Activated CD8-positive, alpha-beta memory T cell treated with anti-CD3 and anti-CD28 coated beads for 4 hours (primary cell): Measurements from ENCODE around the gene TSPAN15.

Experiments used
- DNase-seq, 2 donors: peaks; one replicate each; pipeline ENCODE4 v3.0.0-alpha.2; 2020; ENCODE audit warnings: low read depth in 2 of 2

TSPAN15 gene

GRCh38 chr10:69417542-69417941 lies 33.7 kb upstream of the TSPAN15 start:
- no peak for DNase-seq

DNA sequence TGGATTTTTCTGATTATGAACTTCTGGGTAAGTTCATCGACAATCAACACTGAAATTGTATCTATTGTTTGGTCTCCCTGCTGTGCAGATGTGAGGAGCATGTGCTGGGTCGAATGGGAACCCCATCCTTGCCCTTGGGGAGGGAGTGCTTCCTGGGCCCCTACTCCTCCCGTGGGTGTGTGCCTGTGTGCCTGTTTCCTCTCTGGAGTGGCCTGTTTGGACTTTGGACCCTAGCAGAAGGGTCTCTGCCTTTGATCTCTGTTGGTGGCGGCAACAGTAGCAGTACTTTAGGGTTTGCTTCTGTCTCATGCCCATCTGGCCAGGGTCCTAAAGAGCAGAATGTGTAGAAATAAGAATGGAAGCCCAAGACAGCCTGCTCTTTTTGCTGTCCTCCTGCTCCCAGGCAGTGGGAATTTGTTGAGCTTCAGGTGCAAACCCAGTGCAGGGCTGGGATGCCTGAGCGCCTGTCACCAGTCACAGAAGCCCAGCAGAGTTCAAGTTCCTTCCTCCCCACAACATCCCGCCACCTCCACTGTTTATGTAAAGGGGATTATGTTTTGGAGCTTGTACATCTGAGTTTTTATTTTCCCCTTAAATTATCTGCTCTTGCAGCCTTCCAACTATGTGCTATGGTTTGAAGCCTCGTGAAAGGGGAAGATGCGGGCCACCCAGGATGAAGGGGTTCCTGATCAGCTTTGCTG lies 33.1 kb upstream of the TSPAN15 start:
- DNase-seq = no peak

DNA sequence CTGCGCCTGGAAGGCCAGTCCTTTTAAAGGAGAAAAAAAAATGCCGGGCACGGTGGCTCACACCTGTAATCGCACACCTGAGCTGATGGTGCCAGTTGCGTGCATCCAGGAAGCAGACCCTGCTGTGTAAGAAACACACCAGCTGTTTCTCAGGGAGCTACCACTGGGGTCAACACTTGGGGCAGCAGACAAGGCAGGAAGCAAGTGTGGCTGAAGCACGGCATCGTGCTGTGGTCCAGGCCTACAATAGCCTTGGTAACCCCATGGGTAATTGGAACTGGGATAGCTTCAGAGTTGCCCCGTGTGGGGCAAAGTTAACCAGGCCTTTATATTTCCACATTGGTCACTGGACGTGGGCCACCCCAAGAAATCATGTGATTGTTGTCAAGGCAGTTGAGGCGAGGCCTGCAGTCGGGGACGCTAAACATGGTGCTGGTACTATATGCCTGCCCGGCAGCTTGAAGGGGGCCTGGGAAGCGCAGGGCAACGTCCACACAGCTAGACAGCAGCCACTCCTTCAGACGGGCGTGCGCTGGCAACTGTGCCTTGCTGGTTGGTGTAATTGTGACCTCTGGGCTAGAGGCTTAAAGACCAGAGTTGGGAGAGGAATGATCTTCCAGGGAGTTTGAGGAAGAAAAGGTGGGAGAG lies 32.0 kb upstream of the TSPAN15 start:
- DNase-seq = no peak

- DNase-seq = no peak
Observed at GRCh38 chr10:69419744-69420126, 31.5 kb upstream of the TSPAN15 start.

GRCh38 chr10:69421611-69422308 lies 29.5 kb upstream of the TSPAN15 start:
- no peak for DNase-seq

GRCh38 chr10:69422676-69423075 lies 28.6 kb upstream of the TSPAN15 start:
- no peak for DNase-seq

DNA sequence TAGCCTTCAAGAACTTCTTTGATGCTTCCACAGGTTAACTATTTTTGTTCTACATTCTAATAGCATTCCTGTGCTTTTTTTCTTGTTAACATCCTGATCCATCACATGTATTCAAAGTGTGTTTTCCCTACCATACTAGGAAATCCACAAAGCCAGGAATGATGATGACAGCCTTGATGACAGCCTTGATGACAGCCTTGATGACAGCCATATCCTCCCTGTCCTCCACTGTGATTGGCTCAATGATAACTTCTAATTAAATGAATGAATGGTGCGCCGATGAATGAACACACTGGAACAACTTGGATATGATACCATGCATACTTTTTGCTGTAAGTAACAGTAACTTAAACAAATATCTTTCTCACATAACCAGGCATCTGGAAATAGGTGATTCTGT lies 26.2 kb upstream of the TSPAN15 start:
- no peak for DNase-seq

- DNase-seq = no peak
Observed at GRCh38 chr10:69425511-69426298, 25.6 kb upstream of the TSPAN15 start.

DNA sequence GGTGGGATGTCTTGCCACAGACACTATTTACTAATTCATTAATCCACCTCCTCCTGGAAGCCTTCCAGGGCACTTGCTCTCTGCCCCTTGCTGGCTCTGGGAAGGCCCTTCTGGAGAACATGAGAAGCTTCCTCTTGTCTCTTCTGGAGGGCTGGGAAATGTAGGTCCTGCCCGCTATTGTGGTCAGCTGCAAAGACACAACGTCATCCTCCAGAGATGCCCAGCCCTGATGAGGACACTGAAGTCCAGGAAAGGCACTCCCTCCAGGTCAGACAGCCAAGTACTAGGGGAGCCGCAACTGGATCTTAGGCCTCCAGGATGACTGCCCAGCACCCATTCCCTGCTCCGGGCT lies 24.9 kb upstream of the TSPAN15 start:
- no peak for DNase-seq

DNA sequence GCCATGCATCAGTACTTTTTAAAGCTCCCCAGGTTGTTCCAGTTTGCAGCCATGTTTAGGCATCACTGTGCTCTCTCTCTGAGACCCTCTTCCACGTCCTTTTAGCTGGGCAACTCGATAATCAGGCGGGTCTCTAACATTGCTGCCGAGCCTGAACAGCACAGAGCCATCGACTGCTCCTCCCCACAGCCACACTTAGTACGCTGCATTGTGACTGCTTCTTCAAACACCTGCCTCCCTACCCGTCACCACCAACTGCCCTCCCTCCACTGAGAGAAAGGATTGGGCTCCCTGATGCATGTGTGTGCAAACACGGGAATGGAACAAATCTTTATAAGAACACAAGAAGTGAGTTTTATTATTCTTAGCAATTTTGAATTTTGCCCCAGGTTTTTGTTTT lies 23.1 kb upstream of the TSPAN15 start:
- DNase-seq = no peak

- DNase-seq = no peak
Observed at GRCh38 chr10:69434169-69434568, 17.1 kb upstream of the TSPAN15 start.

- DNase-seq = no peak
Observed at GRCh38 chr10:69434926-69435325, 16.3 kb upstream of the TSPAN15 start.

DNA sequence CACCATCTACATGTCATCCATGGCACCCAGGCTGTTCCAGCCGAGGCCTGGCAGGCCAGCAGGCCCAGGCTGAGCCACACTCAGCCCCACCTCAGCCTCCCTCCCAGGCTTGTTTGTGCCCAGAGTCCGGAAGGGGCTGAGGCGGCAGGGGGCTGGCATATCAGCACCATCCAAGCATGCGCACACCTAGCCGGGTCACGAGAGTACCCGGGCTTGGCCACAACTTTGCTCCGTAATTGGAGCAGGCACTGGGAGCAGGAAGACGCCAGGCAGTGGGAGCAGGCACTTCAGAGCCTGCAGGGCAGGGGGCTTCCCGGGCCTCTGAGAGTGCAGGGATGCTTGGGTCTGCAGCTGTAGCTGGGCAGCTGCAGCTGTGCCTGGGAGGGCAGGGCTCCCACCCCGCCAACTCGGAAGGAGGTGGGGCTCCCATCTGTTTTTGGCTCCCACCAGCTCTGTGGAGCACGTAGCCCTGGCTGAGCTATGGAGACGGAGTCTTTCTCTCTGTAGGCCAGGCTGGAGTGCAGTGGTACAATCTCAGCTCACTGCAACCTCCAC lies 15.2 kb upstream of the TSPAN15 start:
- DNase-seq = no peak

DNA sequence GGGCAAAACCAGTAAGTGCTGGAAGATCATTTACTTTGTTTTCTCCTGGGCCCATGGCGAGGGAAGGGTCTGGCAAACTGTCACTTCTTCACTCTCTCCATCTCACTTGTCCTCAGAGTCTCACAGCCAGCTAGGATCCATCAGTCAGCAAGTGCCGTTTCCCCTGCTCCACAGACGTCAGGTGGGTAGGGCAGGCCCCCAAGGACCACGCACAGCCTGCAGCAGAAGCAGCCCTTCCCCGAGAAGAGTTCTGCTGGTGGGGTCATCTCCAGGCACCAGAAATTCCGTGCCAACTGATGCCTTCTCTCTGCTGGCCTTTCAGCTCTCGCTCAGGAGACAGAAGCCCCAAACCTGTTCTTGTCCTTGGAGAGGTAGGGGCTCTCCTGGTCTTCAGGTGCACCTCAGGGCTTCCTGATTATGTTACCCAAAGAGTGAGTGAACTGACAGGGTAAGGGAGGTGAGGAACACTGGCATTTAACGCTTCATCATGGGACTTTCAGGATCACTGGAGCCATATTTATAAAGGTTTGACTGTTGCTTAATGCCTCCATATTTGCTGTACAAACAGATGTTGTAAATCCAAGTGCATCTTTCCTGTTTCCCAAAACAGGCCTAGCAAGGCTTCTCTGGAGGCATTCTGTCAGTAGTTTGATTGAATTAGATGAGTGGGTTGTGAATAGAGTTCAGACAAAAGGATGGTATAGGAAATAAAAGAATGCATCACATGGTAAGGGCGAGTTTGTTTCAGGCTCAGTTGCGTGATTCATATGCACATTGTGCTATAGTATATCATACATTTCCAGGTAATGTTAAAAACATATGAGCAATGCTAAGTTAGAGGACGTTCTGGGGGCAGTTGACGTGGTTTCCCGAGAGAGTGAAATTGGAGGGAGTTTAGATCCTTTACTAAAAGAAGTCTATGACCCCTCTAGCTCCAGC lies 13.7 kb upstream of the TSPAN15 start:
- no peak for DNase-seq

DNA sequence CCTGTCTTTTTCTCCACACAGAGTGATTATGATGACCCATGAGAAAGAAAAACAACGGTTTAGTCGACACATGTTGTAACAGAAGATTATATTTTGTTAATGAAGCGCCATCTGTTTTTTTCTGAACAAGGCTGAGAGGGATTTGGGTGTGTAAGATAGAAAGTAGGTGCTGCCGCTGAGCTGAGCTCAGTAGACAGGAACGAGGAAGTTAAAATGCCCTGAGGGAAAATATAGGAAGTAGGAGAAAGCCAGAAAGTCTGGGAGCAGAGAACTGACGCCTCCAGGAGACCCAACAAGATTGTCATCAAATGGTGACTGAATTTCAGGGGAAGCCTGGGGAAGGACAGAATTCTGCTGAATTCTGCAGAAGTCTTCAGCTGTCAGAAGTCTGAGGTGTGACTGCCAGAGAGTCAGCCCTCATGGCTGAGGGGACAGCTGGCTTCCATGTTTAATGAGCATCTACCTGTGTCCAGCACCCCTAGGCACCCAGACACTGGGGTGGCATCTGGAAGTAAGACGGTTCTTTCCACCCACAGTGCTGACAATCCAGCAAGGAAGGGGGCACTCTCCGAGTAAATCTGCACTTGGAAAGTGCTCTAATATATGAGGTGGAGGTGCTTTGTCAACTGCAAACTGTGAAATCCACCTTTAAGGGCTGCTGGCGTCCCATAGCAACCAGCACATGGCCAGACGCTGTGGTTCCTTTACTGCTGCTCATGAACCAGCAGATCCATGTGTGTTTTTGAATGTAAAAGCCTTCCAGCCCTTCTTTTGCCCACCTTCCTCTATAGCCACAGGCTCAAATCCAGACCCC lies 12.5 kb upstream of the TSPAN15 start:
- no peak for DNase-seq

DNA sequence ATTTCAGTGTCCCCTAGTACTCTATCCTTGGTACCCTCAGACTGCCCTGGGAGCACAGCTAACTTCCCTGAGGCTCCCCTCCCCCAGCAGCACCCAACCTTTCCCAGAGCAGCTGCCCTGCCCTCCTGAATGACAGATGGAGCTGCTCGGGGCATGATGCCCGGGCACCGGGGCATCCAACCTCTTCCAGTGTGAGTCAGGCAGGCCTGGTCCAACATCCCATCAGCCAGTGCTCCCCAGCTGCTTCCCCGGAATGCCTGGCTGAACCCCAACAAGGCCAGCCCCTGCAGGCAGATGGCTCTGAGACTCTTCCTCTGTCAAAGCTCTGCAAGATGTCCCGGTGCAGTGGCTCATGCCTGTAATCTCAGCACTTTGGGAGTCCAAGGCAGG lies 11.9 kb upstream of the TSPAN15 start:
- no peak for DNase-seq

GRCh38 chr10:69439813-69440506 lies 11.3 kb upstream of the TSPAN15 start:
- DNase-seq = no peak

- no peak for DNase-seq
Observed at GRCh38 chr10:69443354-69443753, 7.9 kb upstream of the TSPAN15 start.

- DNase-seq = no peak
Observed at GRCh38 chr10:69445041-69445440, 6.2 kb upstream of the TSPAN15 start.

DNA sequence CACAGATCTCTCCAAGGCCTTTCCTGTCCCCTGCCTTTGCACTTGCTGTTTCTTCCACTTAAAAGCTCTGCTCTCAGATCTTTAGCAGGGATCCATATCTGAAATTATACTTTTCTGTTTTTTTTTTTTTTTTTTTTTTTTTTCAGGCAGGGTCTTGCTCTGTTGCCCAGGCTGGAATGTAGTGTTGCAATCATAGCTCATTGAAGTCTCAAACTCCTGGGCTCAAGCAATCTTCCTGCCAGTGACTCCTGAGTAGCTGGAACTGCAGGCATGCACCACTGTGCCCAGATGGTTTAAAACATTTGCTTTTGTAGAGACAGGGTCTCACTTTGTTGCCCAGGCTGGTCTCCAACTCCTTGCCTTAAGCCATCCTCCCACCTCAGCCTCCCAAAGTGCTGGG lies 5.0 kb upstream of the TSPAN15 start:
- no peak for DNase-seq
